GM12892 (cell line): ENCODE measurements around the gene COL23A1.

Experiments used
- DNase-seq: peaks from one replicate; pipeline ENCODE4 v3.0.0; 2011; ENCODE audit not compliant: insufficient read length
- FAIRE-seq: peaks from 2 replicates; lab custom pipeline; 2011; peaks lifted over from hg19 to GRCh38; lab: Jason Lieb, UNC
- POLR2A ChIP-seq: IDR thresholded peaks from 2 replicates; pipeline ENCODE4 v1.6.1; 2011; ENCODE audit warnings: low read depth, low read length, control low read depth
- POLR2AphosphoS5 ChIP-seq: IDR thresholded peaks from 2 replicates; pipeline ENCODE4 v1.6.1; 2011; ENCODE audit warnings: low read depth, low read length, control low read depth
- TAF1 ChIP-seq: IDR thresholded peaks from 2 replicates; pipeline ENCODE4 v1.6.1; 2011; ENCODE audit warnings: low read depth, mild to moderate bottlenecking, control low read depth, low read length, borderline replicate concordance

The COL23A1 gene

DNA sequence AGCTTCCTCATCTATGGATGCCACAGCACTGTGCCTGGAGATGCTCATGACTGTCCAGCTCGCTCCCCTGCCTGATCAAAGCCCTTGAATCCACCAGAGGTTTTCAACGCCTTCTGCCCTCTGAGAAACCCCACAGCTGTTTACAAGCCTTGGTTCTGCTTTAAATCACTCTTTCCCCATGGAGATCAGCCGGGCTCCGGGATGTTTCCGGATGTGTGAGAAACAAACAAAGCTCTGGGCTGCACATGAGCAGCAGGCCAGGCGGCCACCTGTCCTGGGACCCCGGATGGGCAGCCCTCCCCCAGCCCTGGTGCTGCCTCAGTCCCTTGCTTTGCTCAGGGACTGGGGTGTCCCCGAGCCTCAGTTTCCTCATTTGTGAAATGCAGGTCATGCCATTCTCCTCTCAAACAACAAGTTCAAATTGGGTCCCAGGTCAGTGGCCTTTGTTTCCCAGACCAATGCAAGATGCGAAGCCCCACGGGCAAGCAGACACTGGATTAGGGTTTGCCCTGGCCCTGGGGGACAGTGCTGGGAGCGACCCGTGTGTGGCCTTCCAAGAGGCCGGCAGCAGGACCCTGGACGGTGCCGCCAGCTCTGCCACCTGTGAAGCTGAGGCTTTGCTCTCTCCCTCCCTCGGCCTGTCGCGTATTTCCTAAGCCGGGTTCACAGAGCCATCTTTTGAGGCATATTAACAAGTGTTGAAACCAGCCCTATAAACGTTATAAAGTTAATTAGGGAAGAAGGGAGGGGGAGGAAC lies 315.2 kb downstream of the COL23A1 start:
- FAIRE-seq, result no peak
- no peak for DNase-seq
- TF ChIP-seq POLR2AphosphoS5 (no peak), POLR2A (no peak), TAF1 (no peak)

DNA sequence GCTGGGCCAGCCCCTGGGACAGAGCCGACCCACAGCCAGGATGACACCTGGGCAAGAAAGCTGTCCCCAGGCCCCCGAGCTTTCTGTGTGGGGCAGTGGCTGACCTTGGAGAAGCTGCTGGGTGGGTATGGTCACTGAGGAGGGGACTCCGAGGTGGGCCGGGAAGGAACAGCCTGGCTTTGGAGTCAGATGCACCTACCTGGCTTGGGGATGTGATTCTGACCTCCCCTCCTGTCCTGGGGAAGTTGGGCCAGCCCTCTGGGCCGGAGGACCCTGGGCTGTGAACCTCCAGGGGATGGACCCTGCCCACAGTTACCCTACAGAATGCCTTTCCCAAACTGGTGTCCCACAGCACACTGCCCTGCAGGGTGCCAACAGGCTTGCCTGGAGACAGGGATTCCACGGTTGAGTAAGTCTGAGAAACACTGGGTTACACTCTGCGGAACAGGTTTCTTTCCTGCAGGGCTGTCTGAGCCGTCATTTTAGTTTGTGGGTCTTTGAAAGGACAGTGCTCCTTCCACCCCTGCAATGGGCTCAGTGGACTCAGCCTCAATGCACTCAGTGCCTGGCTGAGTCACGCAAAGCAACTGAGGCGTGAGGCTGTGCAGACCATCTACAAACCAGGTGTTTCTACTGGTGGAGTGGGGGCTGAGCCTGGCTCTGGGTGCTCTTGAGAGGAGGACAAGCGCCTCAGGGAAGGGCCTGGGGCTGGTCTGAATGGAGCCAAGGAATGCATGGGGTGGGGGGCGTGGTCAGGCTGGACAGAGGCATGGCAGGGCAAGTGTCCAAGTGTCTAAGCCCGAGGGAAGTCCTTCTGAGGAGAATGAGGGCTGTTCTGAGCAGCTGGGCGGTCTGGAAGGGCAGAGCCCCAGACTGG lies 316.3 kb downstream of the COL23A1 start:
- TF ChIP-seq POLR2AphosphoS5 (no peak), POLR2A (no peak), TAF1 (no peak)
- DNase-seq (no peak), FAIRE-seq (no peak)

DNA sequence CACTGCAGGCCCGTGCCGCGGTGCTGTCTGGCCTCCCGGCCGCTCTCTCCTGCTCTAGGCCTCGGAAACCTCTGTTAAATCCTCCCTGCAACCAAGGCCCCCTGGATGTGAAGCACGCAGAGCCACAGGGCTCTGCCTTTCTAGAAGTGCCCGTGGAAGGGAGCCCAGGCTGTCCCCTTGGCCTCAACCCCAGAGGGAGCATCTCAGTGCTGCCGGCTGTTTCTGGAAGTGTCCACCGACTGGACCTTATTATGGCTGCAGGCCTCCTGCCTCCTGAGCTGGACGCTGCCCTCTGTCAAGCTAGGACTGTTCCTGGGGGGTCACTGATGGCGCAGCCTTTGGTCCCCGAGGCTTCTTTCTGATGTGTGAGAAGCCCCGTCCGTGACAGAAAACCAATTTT lies 317.2 kb downstream of the COL23A1 start:
- no peak for FAIRE-seq
- TF ChIP-seq POLR2AphosphoS5, result no peak
- no peak for TF ChIP-seq POLR2A
- TF ChIP-seq TAF1, result no peak
- no peak for DNase-seq

DNA sequence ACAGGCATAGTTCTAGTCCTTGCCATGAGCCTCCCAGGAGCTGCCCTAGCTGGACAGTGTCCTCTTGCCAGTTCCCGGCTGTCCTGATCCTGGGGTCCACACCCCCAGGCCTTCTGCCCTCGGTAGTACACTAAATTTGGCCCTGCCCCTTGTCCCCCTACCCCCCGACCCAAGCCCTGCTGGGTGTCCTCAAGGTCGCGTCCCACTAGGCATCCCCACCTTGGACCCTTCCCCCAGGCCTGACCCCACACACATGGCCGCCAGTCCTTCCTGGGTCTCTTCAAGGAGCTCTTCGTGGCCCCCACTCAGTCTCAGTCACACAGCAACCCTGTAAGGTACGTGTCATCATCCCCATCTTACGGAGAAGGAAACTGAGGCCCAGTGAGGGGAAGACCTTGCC lies 317.6 kb downstream of the COL23A1 start:
- no peak for DNase-seq
- TF ChIP-seq POLR2A, result no peak
- TF ChIP-seq POLR2AphosphoS5, result no peak
- no peak for TF ChIP-seq TAF1
- FAIRE-seq, result no peak

GRCh38 chr5:178271726-178272479 lies 318.3 kb downstream of the COL23A1 start:
- TF ChIP-seq POLR2A (no peak), POLR2AphosphoS5 (no peak)

DNA sequence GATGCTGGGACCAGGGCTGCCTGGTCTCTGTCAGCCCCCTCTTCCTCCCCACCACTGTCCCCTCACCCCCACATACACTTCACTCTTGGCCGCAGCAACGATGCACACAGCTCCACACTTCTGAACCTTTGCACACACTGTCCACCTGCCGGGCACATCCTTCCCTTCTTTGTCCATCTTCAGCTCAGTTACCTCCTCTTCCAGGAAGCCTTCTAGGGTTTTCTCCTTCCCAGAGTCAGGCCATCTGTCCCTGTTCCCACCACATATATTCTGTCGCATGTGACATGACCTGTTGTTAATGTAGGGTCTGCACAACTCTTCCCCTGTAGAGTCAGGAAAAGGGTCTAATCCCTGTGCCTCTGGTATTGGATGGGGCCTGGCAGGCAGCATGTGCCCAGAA lies 319.0 kb downstream of the COL23A1 start:
- FAIRE-seq (no peak), DNase-seq (no peak)
- no peak for TF ChIP-seq TAF1
- TF ChIP-seq POLR2AphosphoS5, result no peak
- no peak for TF ChIP-seq POLR2A

More at GRCh38 chr5:178271726-178272479, 318.3 kb downstream of the COL23A1 start:
- DNase-seq, result no peak
- no peak for FAIRE-seq

DNA sequence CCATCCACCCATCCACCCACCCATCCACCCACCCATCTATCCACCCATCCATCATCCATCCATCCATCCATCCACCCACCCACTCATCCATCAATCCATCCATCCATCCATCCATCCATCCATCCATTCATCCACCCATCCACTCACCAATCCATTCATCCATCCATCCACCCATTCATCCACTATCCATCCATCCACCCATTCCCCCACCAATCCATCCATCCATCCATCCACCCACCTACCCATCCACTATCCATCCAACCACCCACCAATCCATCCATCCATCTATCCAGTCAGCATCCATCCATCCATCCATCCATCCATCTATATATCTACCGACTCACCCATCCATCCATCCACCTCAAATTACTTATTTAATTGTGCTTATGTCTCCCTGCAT lies 320.7 kb downstream of the COL23A1 start:
- DNase-seq, result no peak
- TF ChIP-seq POLR2AphosphoS5, result no peak
- no peak for TF ChIP-seq TAF1
- TF ChIP-seq POLR2A, result no peak
- FAIRE-seq, result no peak

- TF ChIP-seq POLR2AphosphoS5 (no peak), TAF1 (no peak), POLR2A (no peak)
Measured at GRCh38 chr5:178267876-178268275, 322.3 kb downstream of the COL23A1 start.

GRCh38 chr5:178267245-178267644 lies 322.9 kb downstream of the COL23A1 start:
- no peak for DNase-seq

More at GRCh38 chr5:178267876-178268275, 322.3 kb downstream of the COL23A1 start:
- FAIRE-seq (no peak), DNase-seq (no peak)

GRCh38 chr5:178266581-178266980 lies 323.6 kb downstream of the COL23A1 start:
- DNase-seq (no peak), FAIRE-seq (no peak)
- TF ChIP-seq POLR2A (no peak), TAF1 (no peak), POLR2AphosphoS5 (no peak)

More at GRCh38 chr5:178267245-178267644, 322.9 kb downstream of the COL23A1 start:
- no peak for FAIRE-seq
- no peak for TF ChIP-seq POLR2A
- no peak for TF ChIP-seq TAF1
- no peak for TF ChIP-seq POLR2AphosphoS5

DNA sequence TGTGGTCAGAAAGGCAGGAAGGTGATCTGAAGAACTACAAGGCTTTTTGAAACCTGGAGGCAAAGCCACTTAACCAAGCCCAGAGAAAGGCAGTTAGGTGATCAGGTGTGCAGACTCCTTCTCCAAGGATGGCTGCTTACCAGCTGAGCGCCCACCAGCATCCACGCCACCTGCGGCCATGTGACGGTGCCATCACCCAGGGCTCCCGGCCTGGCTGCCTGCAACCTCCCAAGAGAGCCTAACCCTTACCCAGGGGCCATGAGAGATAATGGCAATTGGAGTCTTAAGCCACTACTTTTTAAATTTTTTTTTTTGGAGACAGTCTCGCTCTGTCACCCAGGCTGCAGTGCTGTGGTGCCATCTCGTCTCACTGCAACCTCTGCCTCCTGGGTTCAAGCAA lies 324.4 kb downstream of the COL23A1 start:
- TF ChIP-seq POLR2AphosphoS5, result no peak
- no peak for TF ChIP-seq TAF1
- TF ChIP-seq POLR2A, result no peak
- no peak for FAIRE-seq
- DNase-seq, result no peak
